HG02588 (cell line): Measurements from ENCODE around the gene DEFB110.

ENCODE experiments used
- ATAC-seq: cut with Tn5 transposase; IDR thresholded peaks from one replicate; pipeline ENCODE4 v1.9.1; 2021; ENCODE audit warnings: mild to moderate bottlenecking, moderate library complexity; ENCODE audit not compliant: unreplicated experiment

Gene DEFB110

DNA sequence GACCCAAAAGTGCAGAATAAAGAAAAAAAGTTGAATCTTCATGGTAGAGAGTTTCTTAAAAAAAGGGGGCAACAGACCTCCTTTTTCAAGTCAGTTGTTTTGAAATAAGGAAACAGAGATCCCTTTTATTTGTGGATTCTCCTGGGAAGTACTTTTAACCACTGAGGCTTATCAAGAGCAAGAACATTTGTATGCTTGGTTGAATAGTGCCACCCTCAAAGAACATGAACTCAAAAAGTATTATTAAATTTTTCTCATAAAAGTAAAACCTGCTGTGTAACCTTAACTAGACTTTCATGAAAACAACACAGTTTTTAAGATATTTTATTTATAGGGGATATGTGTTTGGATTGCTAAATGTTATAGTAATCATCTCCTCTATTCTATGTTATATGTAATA, at the start of gene DEFB110:
Gene DEFB110, minus strand, starts transcription at position 101 of the 400 bp plus-strand sequence. Its CDS starts 59 bp downstream, at position 42.
- ATAC-seq, result no peak

GRCh38 chr6:50070101-50070500, 48.3 kb upstream of the DEFB110 start:
- ATAC-seq, result no peak

GRCh38 chr6:50062051-50062450, 40.3 kb upstream of the DEFB110 start:
- ATAC-seq, result no peak

DNA sequence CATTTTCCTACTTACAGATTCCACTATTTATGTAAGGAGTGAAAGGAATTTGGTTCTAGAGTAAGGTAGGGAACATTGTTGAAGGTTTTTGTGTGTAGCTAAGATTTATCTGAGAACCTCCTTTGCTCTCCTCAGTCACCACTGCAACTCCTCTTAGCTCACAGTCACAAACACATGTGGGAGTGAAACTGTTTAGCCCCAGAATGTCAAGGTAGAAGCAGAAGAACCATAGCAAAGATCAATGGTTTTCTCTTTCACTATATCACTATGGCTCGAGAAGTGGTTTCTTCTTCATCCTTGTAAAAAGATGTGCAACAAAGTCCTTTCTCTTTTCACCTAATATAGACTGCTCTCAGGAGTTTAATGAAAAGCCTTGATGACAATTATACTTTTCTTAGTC, 34.4 kb upstream of the DEFB110 start:
- no peak for ATAC-seq

GRCh38 chr6:50049829-50050228, 28.0 kb upstream of the DEFB110 start, which contains the start of gene DEFB112:
DEFB112 (minus strand) TSS chr6:50049929; CDS start chr6:50049869, 60 bp downstream.
- no peak for ATAC-seq

- no peak for ATAC-seq
Observed at GRCh38 chr6:50047026-50047425, 25.2 kb upstream of the DEFB110 start.

DNA sequence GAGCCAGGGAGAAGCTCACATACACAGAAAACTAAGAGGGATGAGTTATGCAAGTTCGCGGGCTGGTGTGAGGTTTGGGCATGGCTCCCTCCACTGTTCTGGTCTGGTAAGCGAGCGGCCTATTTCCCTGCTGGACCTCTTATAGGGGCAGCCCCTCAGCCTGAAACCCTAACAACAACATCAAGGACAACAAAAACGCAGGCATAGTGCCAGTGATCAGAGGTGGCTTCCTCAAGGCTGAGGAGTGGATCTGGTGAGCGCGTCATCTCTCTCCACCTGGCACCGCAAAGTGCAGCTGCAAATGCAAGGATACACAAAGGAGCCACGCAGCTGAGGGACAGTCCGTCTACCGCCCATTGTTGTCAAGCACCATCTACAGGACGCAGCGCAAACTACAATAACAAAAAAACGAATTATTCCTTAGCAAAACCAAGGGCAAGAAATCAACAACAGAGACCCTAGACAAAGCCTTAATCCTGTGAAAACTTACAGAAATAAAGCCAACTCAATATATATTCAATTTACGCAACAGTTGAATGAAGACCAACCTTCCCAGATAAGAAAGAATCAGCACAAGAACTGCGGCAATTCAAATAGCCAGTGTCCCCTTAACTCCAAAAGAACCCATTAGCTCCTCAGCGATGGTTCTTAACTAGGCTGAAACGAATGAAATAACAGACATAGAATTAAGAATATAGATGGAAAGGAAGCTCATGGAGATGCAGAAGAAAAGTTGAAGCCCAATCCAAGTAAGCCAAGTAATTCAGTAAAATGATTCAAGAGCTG, 9.2 kb upstream of the DEFB110 start:
- ATAC-seq, result no peak

DNA sequence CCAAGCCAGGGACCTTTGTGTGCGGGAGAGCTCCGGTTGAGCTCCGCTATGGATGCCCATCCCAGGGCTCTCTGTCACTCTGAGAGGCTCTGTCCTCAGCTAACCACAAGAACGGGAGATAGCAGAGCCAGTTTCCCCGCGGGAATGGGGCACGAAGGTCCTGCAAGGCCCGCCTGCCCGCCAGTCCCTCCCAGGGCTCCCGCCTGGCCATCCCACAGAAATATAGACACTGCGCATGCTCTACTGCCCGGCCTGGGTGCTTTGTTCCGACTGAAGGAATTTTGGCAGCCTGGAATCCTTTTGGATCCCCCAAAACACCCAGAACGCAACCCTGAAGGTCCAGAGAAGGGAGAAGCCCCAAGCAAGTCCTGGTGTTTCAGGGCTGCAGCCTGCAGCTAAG, 8.6 kb upstream of the DEFB110 start:
- no peak for ATAC-seq

GRCh38 chr6:50025258-50025657, 3.5 kb upstream of the DEFB110 start:
- ATAC-seq, result no peak

- no peak for ATAC-seq
Observed at GRCh38 chr6:50007819-50008218, 14.0 kb downstream of the DEFB110 start.

GRCh38 chr6:50003139-50003538, 18.7 kb downstream of the DEFB110 start:
- ATAC-seq, result no peak

GRCh38 chr6:49995278-49995677, 26.5 kb downstream of the DEFB110 start:
- no peak for ATAC-seq

DNA sequence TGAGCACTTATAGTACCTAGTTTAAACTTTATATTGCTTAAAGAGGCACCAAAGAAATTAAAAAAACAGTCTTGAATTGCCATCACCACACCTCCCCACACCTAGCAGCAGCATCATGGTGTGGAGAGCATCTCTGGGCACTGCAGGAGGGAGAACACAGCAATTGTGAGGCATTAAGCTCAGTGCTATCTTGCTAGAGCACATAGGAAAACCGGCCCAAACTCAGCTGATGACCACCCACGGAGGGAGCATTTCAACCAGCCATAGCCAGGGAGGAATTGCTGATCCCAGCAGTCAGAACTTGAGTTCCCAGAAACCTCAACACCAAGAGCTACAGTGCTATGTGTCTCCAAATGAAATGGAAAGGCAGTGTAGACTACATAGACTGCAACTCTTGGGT, 32.9 kb downstream of the DEFB110 start:
- ATAC-seq, result no peak

- ATAC-seq, result no peak
Observed at GRCh38 chr6:49987749-49988148, 34.0 kb downstream of the DEFB110 start.

GRCh38 chr6:49986551-49986950, 35.2 kb downstream of the DEFB110 start:
- ATAC-seq, result no peak

GRCh38 chr6:49982046-49982445, 39.7 kb downstream of the DEFB110 start:
- no peak for ATAC-seq

GRCh38 chr6:49980898-49981297, 40.9 kb downstream of the DEFB110 start:
- peak; percentile 54 for ATAC-seq

DNA sequence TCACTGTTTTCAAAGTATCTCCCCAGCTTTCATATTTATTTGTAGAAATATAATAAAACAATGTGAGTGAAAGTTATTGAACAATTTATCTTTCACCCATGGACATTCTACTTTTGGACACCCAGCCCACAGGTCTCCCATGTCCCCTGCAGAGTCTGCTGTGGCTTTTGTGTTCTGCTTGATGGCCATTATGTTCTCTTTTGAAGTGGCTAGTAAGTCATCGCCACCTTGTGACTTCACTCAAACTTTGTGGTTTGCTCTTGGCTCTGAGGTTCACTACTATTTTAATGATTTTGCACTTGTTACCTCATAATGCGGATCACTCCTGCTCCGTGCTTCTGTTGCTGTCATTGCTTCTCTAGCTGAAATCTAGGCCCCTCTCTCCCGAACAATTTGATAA, 42.2 kb downstream of the DEFB110 start:
- peak; percentile 39 for ATAC-seq

- ATAC-seq, result peak; percentile 47
Observed at GRCh38 chr6:49978332-49979226, 43.2 kb downstream of the DEFB110 start.

DNA sequence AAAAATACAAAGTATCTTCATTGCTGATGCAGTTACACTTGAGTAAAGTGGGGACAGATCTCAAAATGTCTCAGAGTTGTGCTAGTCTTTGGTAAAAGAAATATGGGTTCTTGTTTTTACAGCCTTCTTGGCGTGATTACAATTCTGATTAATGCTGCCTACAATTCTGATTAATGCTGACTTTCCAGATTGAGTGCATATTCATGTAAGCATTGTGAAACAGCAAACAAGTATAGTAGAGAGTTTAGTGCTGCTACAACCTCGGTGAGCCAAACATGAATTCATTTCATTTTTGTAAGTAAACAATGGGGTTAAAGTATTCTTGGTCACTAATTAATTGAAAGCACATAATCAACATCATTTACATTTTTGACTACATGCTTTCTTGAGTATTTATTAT, 52.2 kb downstream of the DEFB110 start, which contains the start of gene DEFB113:
Gene DEFB113, minus strand, starts transcription at position 21 of the 400 bp plus-strand sequence. Its CDS starts 0 bp downstream, at position 21.
- ATAC-seq, result no peak
